Mesendoderm (in vitro differentiated cells): ENCODE measurements around the gene SUPT7L. TPM values are rescaled to one million over a fixed set of nuclear protein-coding genes. Genes with fewer than 3 reads are reported as not detected.

Experiments used
- DNase-seq: peaks from one replicate; pipeline ENCODE4 v3.0.0; 2013
- H2AK5ac ChIP-seq: 2 replicates; pipeline ENCODE4 v1.6.1; 2013; ENCODE audit warnings: low read length, inconsistent platforms
- H2BK120ac ChIP-seq: 2 replicates; pipeline ENCODE4 v1.6.1; 2013; ENCODE audit warnings: low read depth, mild to moderate bottlenecking, low read length, moderate library complexity, mixed read lengths
- H2BK15ac ChIP-seq: replicated peaks from 2 replicates; pipeline ENCODE4 v1.6.1; 2013; ENCODE audit warnings: low read depth, mild to moderate bottlenecking, moderate library complexity
- H2BK5ac ChIP-seq: 2 replicates; pipeline ENCODE4 v1.6.1; 2013; ENCODE audit warnings: low read length, inconsistent platforms
- H3K18ac ChIP-seq: 2 replicates; pipeline ENCODE4 v1.6.1; 2013; ENCODE audit warnings: mild to moderate bottlenecking, low read length, mixed read lengths
- H3K23ac ChIP-seq: one replicate; pipeline ENCODE4 v1.6.1; 2013; ENCODE audit warnings: low read length
- H3K27ac ChIP-seq: 2 replicates; pipeline ENCODE4 v1.5.1; 2013; ENCODE audit warnings: low read depth, mild to moderate bottlenecking, inconsistent platforms, low read length, moderate library complexity
- H3K27me3 ChIP-seq: 2 replicates; pipeline ENCODE4 v1.6.1; 2013; ENCODE audit warnings: low read length, control low read depth, mild to moderate bottlenecking, inconsistent platforms; ENCODE audit not compliant: insufficient read depth, poor library complexity
- H3K36me3 ChIP-seq: 2 replicates; pipeline ENCODE4 v1.6.1; 2013; ENCODE audit warnings: low read length, inconsistent platforms; ENCODE audit not compliant: control insufficient read depth, insufficient read depth
- H3K4ac ChIP-seq: one replicate; pipeline ENCODE4 v1.6.1; 2013; ENCODE audit warnings: low read depth, mild to moderate bottlenecking, low read length, moderate library complexity
- H3K4me1 ChIP-seq: 2 replicates; pipeline ENCODE4 v1.6.1; 2013; ENCODE audit warnings: low read depth, low read length, inconsistent platforms; ENCODE audit not compliant: control insufficient read depth
- H3K4me2 ChIP-seq: 2 replicates; pipeline ENCODE4 v1.6.1; 2013; ENCODE audit warnings: low read length
- H3K4me3 ChIP-seq: 2 replicates; pipeline ENCODE4 v1.5.1; 2013; ENCODE audit warnings: mild to moderate bottlenecking, low read length
- H3K56ac ChIP-seq: one replicate; pipeline ENCODE4 v1.6.1; 2013; ENCODE audit warnings: low read length
- H3K79me1 ChIP-seq: 2 replicates; pipeline ENCODE4 v1.6.1; 2013; ENCODE audit warnings: low read length, inconsistent platforms
- H3K79me2 ChIP-seq: 2 replicates; pipeline ENCODE4 v1.6.1; 2013; ENCODE audit warnings: mild to moderate bottlenecking, low read length; ENCODE audit not compliant: control insufficient read depth, insufficient read depth
- H3K9ac ChIP-seq: 2 replicates; pipeline ENCODE4 v1.6.1; 2013; ENCODE audit warnings: low read length, inconsistent platforms
- H4K5ac ChIP-seq: one replicate; pipeline ENCODE4 v1.6.1; 2013; ENCODE audit warnings: low read length
- H4K8ac ChIP-seq: one replicate; pipeline ENCODE4 v1.6.1; 2013; ENCODE audit warnings: low read depth, mild to moderate bottlenecking, control low read depth, low read length, moderate library complexity
- WGBS: extraction: QIAGEN DNeasy Blood & Tissue Kit; methylation state at CpG from one replicate; pipeline ENCODE4 v1.1.7; 2013; ENCODE audit warnings: low lambda C conversion rate, missing lambda C conversion rate; ENCODE audit not compliant: insufficient coverage; ENCODE audit errors: extremely low coverage; 5-methylcytosine and 5-hydroxymethylcytosine counted together
- small RNA-seq: library from polyadenylated mRNA; stranded (forward); fragments of <200 nt; extraction: miRNeasy Mini kit (QIAGEN cat#:217004); gene quantifications from one replicate; pipeline ENCODE3, GENCODE V24; 2013; ENCODE audit not compliant: insufficient read depth

Gene SUPT7L

GRCh38 chr2:27606611-27607010, 56.8 kb downstream of the SUPT7L start:
- H3K4me1 ChIP-seq = no peaks in the 10 kb centered on the region
- no peak overlapping the region for H3K4me2 ChIP-seq
- no peak overlapping the region for H3K4me3 ChIP-seq
- no peak overlapping the region for H3K9ac ChIP-seq
- no peak overlapping the region for H3K23ac ChIP-seq
- H3K79me1 ChIP-seq = no peaks in the 10 kb centered on the region
- H2BK15ac ChIP-seq = no peak overlapping the region
- H4K5ac ChIP-seq = no peak overlapping the region
- no peak overlapping the region for H2AK5ac ChIP-seq
- no peak overlapping the region for H3K18ac ChIP-seq
- no peak overlapping the region for H3K27ac ChIP-seq
- H3K56ac ChIP-seq = no peak overlapping the region
- H2BK120ac ChIP-seq = no peak overlapping the region
- H3K36me3 ChIP-seq = peaks cover 4% of the 10 kb centered on the region
- no peak overlapping the region for H2BK5ac ChIP-seq
- DNase-seq = no peak
- no peak overlapping the region for H4K8ac ChIP-seq
- no CpG with 5 or more reads among the region's 2 CpGs for WGBS
- H3K79me2 ChIP-seq = no peaks in the 10 kb centered on the region
- H3K4ac ChIP-seq = no peak overlapping the region
- H3K27me3 ChIP-seq = no peaks in the 10 kb centered on the region

Small RNAs within 50 kb of the gene (small RNA-seq; reads per million reads assigned to genes)
- not detected for gene RF00340
